DOHH2 (cell line): Measurements from ENCODE around the gene CCDC85C.

Source experiments
- EZH2phosphoT487 ChIP-seq: fragments of 200-600 bp; sonication (generic); IDR thresholded peaks from 2 replicates; pipeline ENCODE4 v1.6.1; 2017; ENCODE audit warnings: borderline replicate concordance, mild to moderate bottlenecking, antibody characterized with exemption, low read length, moderate library complexity, mixed read lengths
- TF ChIP-seq, protein P1 (sequence below): fragments of 200-600 bp; sonication (generic); IDR thresholded peaks from one replicate; pipeline ENCODE4 v1.5.1; 2014; ENCODE audit warnings: antibody characterized with exemption, mild to moderate bottlenecking, low read depth, low read length; ENCODE audit not compliant: poor library complexity, severe bottlenecking

DNA sequence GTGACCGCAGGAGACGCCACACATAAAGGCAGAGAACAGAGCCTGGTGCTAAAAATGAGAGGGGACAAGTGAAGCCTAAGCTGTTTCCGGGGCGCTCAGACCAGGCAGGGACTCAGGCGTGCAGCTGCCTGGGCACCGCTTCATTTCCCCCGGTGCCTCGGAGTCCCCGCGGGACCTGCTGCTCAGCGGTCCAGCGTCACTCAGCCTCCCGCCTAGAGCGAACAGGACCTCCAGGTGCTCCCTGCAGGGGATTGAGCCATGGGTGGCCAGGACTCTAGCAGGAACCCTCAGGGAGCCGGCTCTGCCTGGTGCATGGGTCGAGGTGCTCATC lies 31.0 kb downstream of the CCDC85C start:
- TF ChIP-seq EZH2phosphoT487, result no peak
- TF ChIP-seq, protein P1, sequence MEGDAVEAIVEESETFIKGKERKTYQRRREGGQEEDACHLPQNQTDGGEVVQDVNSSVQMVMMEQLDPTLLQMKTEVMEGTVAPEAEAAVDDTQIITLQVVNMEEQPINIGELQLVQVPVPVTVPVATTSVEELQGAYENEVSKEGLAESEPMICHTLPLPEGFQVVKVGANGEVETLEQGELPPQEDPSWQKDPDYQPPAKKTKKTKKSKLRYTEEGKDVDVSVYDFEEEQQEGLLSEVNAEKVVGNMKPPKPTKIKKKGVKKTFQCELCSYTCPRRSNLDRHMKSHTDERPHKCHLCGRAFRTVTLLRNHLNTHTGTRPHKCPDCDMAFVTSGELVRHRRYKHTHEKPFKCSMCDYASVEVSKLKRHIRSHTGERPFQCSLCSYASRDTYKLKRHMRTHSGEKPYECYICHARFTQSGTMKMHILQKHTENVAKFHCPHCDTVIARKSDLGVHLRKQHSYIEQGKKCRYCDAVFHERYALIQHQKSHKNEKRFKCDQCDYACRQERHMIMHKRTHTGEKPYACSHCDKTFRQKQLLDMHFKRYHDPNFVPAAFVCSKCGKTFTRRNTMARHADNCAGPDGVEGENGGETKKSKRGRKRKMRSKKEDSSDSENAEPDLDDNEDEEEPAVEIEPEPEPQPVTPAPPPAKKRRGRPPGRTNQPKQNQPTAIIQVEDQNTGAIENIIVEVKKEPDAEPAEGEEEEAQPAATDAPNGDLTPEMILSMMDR, result no peak
